ENCODE data around the gene FLAD1. TPM values are rescaled to one million over a fixed set of nuclear protein-coding genes. Genes with fewer than 3 reads are reported as not detected.
"Not testable (repeated sequence)": the region's sequence is repeated elsewhere in the genome, so short reads cannot be mapped to it uniquely, and the experiment has no call there.

Gene FLAD1
- total RNA-seq, 1 experiment from 2014 or later = 39.9 TPM

DNA sequence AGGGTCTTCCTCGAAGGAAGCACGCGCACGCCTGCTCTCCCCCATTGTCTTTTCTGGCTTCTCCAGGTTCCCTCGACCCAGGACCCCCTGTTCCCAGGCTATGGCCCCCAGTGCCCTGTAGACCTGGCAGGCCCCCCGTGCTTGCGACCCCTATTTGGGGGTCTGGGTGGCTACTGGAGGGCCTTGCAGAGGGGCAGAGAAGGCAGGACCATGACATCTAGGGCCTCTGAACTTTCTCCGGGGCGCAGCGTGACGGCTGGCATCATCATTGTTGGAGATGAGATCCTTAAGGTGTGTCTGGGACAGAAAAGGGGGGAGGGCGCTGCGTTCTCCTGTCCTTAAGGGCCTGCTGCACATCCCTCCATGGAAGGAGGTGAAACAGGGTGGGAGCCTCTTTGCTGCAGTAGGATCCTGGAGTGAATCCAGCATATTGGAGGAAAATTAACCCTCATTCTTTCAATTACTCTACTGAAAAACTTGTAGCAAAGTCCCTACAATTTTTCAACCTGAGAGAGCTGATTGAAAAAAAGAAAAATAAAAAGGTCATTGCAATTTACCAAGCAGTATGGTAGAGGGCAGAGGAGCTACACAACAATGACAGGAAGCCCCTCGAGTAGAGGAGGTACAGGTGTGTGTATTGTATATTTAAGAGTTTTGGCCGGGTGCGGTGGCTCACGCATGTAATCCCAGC is 777 bp downstream of the FLAD1 start:
- DNase-seq (ENCODE audit: low spot score) = no peak
- in situ Hi-C loops (cut with HindIII; ENCODE audit: low sequenced_read_pairs) = no loop called here

DNA sequence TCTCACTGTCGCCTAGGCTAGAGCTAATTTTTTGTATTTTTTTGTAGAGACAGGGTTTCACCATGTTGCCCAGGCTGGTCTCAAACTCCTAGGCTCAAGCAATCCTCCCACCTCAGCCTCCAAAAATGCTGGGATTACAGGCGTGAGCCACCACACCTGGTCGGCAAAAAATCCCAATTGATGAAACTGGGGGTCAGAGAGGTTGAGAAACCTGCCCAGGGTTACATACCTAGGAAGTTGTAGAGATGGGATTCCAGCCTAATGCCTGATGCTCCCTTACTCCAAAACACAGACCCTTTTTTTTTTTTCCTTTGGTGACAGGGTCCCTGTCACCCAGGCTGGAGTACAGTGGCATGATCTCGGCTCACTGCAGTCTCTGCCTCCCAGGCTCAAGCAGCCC is 3.6 kb downstream of the FLAD1 start:
- in situ Hi-C loops (cut with HindIII; ENCODE audit: low sequenced_read_pairs); DNase-seq (ENCODE audit: low spot score): not testable (repeated sequence)

DNA sequence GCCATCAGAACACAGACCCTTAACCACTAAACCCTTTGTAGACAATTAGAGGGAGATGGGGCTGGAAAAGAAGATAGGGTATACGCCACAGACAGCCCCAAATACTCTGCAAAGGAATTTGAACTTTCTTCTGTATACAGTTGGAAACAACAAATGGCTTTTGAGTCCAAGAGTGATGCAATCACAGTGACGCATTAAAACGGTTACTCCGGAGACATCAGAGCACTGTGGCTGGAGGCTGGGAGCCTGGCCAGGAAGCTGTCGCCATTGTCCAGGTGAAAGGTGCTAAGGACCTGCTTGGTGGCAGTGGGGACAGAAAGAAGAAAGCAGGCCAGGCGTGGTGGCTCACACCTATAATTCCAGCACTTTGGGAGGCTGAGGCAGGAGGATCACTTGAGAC is 4.2 kb downstream of the FLAD1 start:
- in situ Hi-C loops (cut with HindIII; ENCODE audit: low sequenced_read_pairs) = no loop called here
- DNase-seq (ENCODE audit: low spot score) = no peak

DNA sequence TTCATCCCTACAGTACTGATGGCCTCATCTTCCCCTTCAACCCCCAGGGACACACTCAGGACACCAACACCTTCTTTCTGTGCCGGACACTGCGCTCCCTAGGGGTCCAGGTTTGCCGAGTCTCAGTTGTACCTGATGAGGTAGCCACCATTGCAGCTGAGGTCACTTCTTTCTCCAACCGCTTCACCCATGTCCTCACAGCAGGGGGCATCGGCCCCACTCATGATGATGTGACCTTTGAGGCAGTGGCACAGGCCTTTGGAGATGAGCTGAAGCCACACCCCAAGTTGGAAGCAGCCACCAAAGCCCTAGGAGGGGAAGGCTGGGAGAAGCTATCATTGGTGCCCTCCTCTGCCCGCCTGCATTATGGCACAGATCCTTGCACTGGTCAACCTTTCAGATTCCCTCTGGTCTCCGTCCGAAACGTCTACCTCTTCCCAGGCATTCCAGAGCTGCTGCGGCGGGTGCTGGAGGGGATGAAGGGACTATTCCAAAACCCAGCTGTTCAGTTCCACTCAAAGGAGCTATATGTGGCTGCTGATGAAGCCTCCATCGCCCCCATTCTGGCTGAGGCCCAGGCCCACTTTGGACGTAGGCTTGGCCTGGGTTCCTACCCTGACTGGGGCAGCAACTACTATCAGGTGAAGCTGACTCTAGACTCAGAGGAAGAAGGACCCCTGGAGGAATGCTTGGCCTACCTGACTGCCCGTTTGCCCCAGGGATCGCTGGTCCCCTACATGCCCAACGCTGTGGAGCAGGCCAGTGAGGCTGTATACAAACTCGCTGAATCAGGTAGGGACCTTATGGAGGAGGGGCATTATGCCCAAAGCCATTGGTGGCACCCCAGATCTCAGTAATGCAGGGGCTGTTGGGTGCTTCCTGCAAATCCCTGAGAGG is 5.2 kb downstream of the FLAD1 start:
- in situ Hi-C loops (cut with HindIII; ENCODE audit: low sequenced_read_pairs) = no loop called here
- no peak for DNase-seq (ENCODE audit: low spot score)

DNA sequence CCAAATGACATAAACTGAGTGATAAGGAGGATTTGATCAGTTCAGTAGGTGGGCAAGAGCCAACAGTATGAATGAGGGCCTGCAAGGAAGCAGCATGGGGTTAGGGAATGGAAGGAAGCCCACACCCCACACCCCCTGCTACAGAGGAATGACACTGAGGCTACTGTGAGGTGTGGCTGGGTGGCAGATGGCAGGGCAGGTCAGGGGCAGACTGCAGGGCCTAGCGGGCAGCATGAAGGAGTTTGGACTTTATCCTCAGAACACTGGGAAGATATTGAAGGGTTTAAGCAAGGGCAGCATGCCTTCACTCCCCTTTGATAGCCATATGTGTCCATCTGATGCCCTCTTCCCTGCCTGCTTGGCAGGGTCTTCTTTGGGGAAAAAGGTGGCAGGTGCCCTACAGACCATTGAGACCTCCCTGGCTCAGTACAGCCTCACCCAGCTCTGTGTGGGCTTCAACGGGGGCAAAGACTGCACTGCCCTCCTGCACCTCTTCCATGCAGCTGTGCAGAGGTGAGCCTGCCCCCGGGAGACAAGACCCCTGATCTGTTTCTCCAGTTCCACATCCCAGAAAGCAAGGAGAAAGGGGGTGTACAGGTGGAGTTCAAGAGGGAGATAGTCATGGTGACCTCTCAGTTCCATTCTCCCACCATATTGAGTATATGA is 6.2 kb downstream of the FLAD1 start:
- in situ Hi-C loops (cut with HindIII; ENCODE audit: low sequenced_read_pairs) = no loop called here
- DNase-seq (ENCODE audit: low spot score) = no peak

DNA sequence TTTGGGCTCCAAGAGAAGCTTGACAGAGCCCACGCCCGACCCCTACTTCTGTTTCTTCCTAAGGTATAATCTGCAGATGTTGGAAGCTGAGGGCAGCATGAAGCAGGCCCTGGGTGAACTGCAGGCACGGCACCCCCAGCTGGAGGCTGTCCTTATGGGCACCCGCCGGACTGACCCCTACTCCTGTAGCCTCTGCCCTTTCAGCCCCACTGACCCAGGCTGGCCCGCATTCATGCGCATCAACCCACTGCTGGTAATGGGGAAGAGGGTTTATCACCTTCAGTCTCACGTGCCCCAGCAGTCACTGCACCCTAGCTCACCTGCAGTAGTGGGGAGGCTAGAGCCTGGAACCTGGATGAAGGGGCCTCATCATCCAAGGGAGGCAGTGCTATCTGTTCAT is 7.1 kb downstream of the FLAD1 start:
- in situ Hi-C loops (cut with HindIII; ENCODE audit: low sequenced_read_pairs) = no loop called here

DNA sequence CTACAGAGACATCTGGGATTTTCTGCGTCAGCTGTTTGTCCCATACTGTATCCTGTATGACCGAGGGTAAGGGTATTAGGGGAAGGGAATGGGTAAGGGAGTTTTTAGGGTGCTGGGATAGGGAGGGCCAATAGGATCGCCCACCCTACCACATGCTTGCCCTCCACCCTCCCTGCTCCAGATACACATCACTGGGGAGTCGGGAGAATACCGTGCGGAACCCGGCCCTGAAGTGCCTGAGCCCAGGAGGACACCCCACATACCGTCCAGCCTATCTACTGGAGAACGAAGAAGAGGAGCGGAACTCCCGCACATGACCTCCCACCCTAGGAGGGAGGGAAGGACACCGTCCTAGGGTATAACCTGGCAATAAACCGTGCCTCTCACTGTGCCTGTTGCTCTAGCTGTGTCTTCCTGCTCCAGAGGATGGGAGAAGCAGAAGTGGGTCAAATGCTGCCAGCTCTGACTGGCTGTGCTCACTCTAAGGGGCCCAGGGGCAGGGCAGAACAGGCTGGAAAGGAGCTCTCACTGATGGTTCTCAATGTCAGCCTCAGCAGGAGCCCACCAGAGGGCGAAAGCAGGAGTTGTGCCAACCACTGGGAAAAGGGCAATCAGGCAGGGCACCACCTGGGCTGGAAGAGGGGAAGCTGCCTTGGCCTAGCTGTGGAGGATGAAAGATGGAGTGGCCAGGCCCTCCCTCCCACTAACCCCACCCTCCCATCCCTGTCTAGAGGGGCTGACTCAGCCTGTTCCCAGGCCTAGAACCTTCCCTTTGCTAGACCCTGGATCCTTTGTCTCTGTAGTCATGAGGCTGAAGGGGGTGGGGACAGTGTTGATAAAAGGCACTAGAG is 9.8 kb downstream of the FLAD1 start:
- no peak for DNase-seq (ENCODE audit: low spot score)
- in situ Hi-C loops (cut with HindIII; ENCODE audit: low sequenced_read_pairs) = no loop called here

More for the DNA sequence above, 7.1 kb downstream of the FLAD1 start:
- DNase-seq (ENCODE audit: low spot score) = no peak

DNA sequence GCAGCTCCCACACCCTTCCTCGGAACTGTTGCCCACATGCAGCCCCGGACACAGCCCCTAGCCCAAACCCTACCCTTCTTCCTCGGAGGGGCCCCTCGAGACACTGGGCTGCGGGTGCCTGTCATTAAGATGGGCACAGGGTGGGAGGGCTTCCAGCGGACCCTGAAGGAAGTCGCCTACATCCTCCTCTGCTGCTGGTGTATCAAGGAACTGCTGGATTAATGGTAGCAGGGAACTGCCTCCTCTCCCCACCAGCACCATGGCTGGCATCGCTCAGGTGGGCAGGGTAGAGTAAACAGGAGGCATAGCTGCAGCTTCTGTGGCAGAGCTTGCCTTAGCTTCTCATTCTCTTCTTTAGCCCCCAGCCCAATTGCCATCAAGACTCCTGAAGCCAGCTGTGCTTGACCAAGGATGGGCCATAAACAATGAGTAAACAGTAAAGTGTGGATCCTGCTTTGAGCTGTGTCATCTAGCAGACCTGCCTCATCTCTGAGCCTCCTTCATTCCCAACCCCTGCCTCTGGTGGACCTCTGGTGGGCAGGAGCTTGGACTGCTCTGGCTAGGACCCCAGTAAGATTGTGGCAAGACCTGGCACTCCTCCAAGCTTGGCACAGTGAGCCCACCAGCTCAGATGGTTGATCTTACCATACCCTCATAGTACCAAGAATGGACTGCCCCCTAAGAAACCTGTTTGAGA is 10.6 kb downstream of the FLAD1 start, which contains the start of gene LENEP:
LENEP (plus strand) TSS at position 15 of the 697 bp plus-strand sequence; CDS start at position 37, 22 bp downstream.
- DNase-seq (ENCODE audit: low spot score) = no peak
- in situ Hi-C loops (cut with HindIII; ENCODE audit: low sequenced_read_pairs) = no loop called here

DNA sequence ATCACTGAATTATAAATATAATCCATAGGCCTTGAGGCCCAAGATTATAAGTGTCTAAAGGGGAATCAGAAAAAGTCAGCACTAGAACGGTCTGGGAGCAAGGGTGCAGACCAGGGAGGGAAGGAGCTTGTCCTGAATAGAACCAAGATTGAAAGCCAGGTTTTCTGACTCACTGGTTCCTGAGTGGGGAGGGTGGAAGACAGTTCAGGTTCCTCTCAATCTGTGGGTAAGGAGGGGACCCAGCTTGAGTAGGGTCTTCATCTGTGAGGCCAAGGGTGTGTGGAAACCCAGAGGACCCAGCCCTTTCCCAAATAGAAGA is 11.1 kb downstream of the FLAD1 start:
- in situ Hi-C loops (cut with HindIII; ENCODE audit: low sequenced_read_pairs) = no loop called here

DNA sequence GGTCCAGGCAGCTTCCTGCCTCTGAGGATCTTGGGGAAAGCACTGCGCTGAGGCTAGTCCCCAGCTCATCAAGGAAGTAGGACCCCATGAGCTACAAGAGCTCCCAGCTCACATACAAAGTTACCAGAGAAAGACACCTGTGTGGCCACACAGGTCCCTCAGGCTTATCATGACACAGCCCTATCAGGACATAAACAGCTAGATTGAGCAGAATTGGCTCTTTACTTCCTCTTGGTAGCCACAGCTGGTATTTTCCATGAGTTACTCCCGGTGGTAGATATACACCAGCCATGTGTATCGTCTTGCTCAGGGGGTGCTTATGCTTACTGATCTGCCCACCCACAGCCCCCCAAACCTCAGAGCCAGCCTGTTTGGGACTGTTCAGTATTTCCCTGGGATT is 11.4 kb downstream of the FLAD1 start:
- in situ Hi-C loops (cut with HindIII; ENCODE audit: low sequenced_read_pairs) = no loop called here

More for the DNA sequence above, 11.1 kb downstream of the FLAD1 start:
- no peak for DNase-seq (ENCODE audit: low spot score)

DNA sequence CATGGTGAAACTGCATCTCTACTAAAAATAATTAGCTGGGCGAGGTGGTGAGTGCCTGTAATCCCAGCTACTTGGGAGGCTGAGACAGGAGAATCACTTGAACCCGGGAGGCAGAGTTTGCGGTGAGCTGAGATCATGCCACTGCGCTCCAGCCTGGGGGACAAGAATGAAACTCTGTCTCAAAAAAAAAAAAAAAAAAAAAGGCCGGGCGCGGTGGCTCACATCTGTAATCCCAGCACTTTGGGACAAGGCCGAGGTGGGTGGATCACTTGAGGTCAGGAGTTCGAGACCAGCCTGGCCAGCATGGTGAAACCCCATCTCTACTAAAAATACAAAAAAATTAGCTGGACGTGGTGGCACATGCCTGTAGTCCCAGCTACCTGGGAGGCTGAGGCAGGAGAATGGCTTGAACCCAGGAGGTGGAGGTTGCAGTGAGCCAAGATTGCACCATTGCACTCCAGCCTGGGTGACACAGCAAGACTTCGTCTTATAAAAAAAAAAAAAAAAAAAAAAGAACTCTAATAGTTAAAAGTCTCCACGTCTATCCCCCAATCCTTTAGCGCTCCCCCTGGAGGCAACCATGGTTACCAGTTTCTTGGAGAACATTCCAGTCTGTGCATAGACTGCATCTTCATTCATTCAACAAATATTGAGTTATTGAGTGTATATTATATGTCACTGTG is 12.3 kb downstream of the FLAD1 start:
- DNase-seq (ENCODE audit: low spot score); in situ Hi-C loops (cut with HindIII; ENCODE audit: low sequenced_read_pairs): not testable (repeated sequence)

More for the DNA sequence above, 11.4 kb downstream of the FLAD1 start:
- DNase-seq (ENCODE audit: low spot score) = no peak

DNA sequence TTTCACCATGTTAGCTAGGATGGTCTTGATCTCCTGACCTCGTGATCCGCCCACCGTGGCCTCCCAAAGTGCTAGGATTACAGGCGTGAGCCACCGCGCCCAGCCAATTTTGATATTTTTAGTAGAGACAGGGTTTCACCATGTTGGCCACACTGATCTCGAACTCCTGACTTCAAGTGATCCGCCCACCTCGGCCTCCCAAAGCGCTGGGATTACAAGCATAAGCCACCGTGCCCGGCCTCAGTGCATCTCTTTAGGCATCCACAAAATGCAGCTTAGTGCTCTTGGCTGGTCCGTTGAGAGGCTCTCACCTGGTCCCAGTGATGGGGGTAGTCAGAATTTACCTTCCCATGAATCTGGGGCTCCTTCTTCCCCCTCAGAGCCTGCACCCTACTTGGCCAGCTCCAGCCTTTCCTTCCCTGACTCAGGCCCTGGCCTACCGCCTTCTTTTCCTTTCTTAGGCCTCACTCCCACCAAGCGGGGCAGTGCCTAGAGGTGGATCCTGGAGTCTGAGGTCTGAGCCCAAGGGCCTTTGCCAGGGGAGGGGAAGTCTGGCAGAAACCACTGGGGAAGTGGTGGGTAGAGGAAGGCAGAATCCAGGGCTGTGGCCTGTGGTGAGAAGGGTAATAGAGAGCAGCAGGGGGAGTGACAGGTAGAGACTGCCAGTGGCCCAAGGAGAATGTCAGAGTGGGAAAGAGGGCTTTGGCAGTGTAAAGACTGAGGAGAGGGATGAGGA is 14.0 kb downstream of the FLAD1 start:
- in situ Hi-C loops (cut with HindIII; ENCODE audit: low sequenced_read_pairs) = no loop called here
- DNase-seq (ENCODE audit: low spot score) = no peak

DNA sequence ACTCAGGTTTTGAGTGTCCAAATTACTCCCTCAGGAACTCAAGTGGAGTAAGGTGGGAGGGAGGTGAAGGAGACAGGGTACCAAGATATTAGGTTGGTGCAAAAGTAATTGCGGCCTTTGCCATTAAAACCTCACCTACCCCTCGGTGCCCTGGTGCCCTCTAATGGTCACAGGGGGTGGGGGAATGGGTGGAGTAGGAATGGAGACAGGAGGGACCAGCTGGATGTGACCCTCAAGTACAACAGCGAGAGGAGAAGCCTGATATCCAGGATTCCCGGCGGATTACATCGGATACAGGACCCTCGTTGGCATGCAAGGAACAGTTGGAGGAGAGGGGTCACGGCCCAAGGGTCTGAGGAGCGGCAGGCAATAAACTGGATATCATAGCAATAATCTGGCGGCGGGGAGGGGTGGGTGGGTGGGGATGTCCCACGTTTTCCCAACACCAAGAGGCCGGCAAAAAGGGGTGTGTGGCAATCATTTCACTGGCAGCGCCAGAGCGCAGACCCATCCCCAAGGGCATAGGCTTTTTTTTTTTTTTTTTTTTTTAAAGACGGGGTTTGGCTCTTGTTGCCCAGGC is 15.1 kb downstream of the FLAD1 start:
- in situ Hi-C loops (cut with HindIII; ENCODE audit: low sequenced_read_pairs) = no loop called here
- DNase-seq (ENCODE audit: low spot score) = no peak

DNA sequence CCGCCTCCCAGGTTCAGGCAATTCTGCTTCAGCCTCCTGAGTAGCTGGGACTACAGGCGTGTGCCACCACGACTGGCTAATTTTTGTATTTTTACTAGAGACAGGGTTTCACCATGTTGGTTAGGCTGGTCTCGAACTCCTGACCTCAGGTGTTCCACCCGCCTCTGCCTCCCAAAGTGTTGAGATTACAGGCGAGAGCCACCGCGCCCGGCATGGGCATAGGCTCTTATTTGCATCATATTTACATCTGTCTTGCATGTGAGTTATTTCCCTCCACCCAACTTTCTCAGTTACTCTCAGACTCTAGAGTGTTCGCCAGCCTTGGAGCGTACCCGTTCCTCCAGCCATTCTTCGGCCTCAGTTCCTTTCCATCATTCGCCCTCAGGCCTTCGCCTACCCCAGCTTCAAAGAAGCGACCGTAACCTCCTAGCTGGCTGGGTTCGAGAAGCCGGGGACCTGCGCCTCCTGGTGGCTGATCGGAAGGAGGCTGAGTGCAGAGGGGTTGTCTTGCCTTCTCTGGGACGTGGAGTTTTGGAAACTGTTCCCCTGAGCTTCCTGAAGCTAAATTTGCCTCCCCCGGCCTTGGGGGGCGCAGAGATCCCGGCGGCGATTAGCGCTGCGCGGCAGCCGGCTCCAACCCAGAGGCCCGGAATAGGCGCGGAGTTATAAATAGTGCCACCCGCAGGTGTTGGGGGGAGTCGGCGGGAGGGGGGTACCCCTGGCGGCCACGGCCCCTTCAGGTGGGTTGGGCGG is 15.8 kb downstream of the FLAD1 start:
- peak; percentile 83 for DNase-seq (ENCODE audit: low spot score)
- in situ Hi-C loops (cut with HindIII; ENCODE audit: low sequenced_read_pairs) = no loop called here

DNA sequence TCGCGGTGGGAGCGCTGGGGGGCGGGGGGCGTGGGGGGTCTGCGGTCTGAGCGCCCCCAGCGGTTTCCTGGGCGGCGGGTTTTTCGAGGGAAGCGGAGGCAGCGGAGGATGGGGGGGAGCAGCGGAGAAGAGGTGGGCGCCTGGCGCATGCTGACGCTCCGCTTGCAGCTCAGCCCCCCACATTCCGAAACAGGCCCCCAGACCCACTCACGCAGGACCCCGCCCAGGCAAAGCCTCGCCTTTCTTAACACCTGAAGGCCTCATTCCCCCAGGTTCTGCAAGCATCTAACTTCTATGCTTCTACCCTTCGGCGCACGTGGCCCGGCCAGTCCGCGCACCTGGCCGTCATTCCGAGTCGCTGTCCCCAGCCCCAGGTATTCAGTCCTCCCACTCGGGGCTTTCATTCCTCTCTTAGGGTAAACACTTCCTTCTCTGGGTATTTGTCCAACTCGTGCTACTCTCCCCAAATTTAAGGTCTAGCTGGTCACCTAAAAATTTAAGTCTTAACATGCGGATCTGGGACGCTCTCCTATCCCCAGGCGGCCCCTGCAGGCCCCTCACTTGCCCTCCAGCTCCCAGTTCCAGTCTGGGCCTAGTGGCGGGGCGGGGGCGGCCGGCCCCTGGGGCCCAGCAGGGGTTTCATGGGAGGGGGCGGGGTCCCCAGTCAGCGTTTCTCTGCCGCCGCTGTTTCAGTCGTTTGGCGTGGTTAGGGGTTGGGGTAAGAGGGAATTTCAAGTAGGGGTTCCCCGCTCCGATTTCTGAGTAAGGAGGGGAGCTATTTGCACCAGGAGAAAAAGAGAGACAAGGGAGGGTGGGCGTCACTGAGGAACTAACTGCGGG is 16.6 kb downstream of the FLAD1 start:
- DNase-seq (ENCODE audit: low spot score) = peak; percentile 59
- in situ Hi-C loops (cut with HindIII; ENCODE audit: low sequenced_read_pairs) = no loop called here

DNA sequence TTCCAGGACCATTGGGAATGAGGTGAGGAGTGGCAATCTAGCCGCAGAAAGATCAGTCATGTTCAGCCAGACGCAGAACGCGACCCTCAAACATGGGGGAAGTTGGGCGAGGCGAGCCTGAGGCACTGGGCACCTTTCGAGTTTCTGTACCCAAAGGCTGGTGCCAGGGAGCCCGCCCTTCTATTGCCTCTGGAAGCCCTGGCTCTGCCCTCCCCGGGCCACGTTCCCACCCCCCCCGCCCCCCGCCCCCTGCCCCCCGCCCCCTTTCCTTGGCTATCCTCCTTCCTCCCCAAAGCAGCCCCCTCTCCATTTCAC is 17.2 kb downstream of the FLAD1 start:
- in situ Hi-C loops (cut with HindIII; ENCODE audit: low sequenced_read_pairs) = no loop called here
- peak; percentile 45 for DNase-seq (ENCODE audit: low spot score)

All from G401 (cell line).